GM20431 (cell line): Measurements from ENCODE around the gene INPP5A.
"Not testable (repeated sequence)": the region's sequence is repeated elsewhere in the genome, so short reads cannot be mapped to it uniquely, and the experiment has no call there.

Experiments used
- in situ Hi-C: fragments of 300-500 bp; cut with MseI, MboI; formaldehyde crosslinking; loops from one replicate; pipeline ENCODE4 v1.15.0; 2020; ENCODE audit warnings: low sequenced_read_pairs; ENCODE audit not compliant: unreplicated experiment

INPP5A gene

GRCh38 chr10:132761395-132762060, 223.9 kb downstream of the INPP5A start:
- in situ Hi-C loops = no loop called here

GRCh38 chr10:132762267-132762666, 224.7 kb downstream of the INPP5A start:
- in situ Hi-C loops = no loop called here

GRCh38 chr10:132763545-132763944, 226.0 kb downstream of the INPP5A start:
- in situ Hi-C loops = no loop called here

GRCh38 chr10:132764108-132764507, 226.5 kb downstream of the INPP5A start:
- in situ Hi-C loops = no loop called here

GRCh38 chr10:132765435-132765834, 227.8 kb downstream of the INPP5A start:
- in situ Hi-C loops = no loop called here

- in situ Hi-C loops = no loop called here
Measured at GRCh38 chr10:132766291-132766690, 228.7 kb downstream of the INPP5A start.

GRCh38 chr10:132768346-132769248, 231.0 kb downstream of the INPP5A start:
- in situ Hi-C loops = no loop called here

- in situ Hi-C loops = no loop called here
Measured at GRCh38 chr10:132770061-132771021, 232.8 kb downstream of the INPP5A start.

- in situ Hi-C loops = not testable (repeated sequence)
Measured at GRCh38 chr10:132772816-132773215, 235.2 kb downstream of the INPP5A start.

- in situ Hi-C loops = no loop called here
Measured at GRCh38 chr10:132774181-132774901, 236.8 kb downstream of the INPP5A start.

- in situ Hi-C loops = no loop called here
Measured at GRCh38 chr10:132774902-132775863, 237.6 kb downstream of the INPP5A start.

GRCh38 chr10:132776186-132776585, 238.6 kb downstream of the INPP5A start:
- in situ Hi-C loops = no loop called here

GRCh38 chr10:132776821-132777220, 239.2 kb downstream of the INPP5A start:
- in situ Hi-C loops = no loop called here

- in situ Hi-C loops = no loop called here
Measured at GRCh38 chr10:132777441-132777840, 239.9 kb downstream of the INPP5A start.

GRCh38 chr10:132779549-132780294, 242.1 kb downstream of the INPP5A start:
- in situ Hi-C loops = no loop called here

GRCh38 chr10:132780356-132780755, 242.8 kb downstream of the INPP5A start:
- in situ Hi-C loops = no loop called here

GRCh38 chr10:132781556-132781955, 244.0 kb downstream of the INPP5A start:
- in situ Hi-C loops = no loop called here
